Mammary epithelial cell (primary cell): ENCODE measurements around the gene BHLHE23.

Experiments
- CTCF ChIP-seq, 2 donors: IDR thresholded peaks in 1 of 2; conservative IDR thresholded peaks in 1 of 2; 2 replicates each; pipeline ENCODE4 v1.5.1; 2011 to 2012; ENCODE audit warnings: inconsistent platforms in 2 of 2, low read length in 2 of 2, mild to moderate bottlenecking in 2 of 2, control low read depth in 1 of 2, low read depth in 1 of 2; ENCODE audit not compliant: insufficient read depth in 1 of 2; ENCODE audit errors: extremely low read depth in 1 of 2
- EZH2 ChIP-seq: IDR thresholded peaks from 2 replicates; pipeline ENCODE4 v1.6.1; 2012; ENCODE audit warnings: low read length, inconsistent platforms, borderline replicate concordance

GRCh38 chr20:62980970-62981369, 25.8 kb downstream of the BHLHE23 start:
- TF ChIP-seq CTCF (conservative IDR thresholded peaks at IDR 0.05 in 1 of 2, IDR thresholded peaks at IDR 0.05 in 1 of 2; ENCODE audit: extremely low read depth in 1 of 2, insufficient read depth in 1 of 2, low read depth in 1 of 2, low read length in 2 of 2) (no peak), EZH2 (no peak)
